ENCODE measurements around the gene GRID2.

GRCh38 chr4:93217431-93217830 is 913.7 kb downstream of the GRID2 start:
- TF ChIP-seq POLR2AphosphoS5 (IDR thresholded peaks at IDR 0.05; ENCODE audit: low read depth, low read length) (no peak), SPI1 (IDR thresholded peaks at IDR 0.05; ENCODE audit: low read depth, low read length) (no peak)

Data from GM12891 (cell line).